SW480 (cell line): ENCODE measurements around the gene GJB2.
"Not testable (repeated sequence)": the region's sequence is repeated elsewhere in the genome, so short reads cannot be mapped to it uniquely, and the experiment has no call there.

ENCODE experiments used
- DNase-seq: peaks from one replicate; pipeline ENCODE4 v3.0.0-alpha.2; 2016; ENCODE audit warnings: low spot score

Gene GJB2

GRCh38 chr13:20165417-20166257, 27.1 kb downstream of the GJB2 start:
- DNase-seq: peak; percentile 33

- no peak for DNase-seq
Measured at GRCh38 chr13:20161951-20162300, 30.8 kb downstream of the GJB2 start.

- peak; percentile 67 for DNase-seq
Measured at GRCh38 chr13:20161275-20161950, 31.3 kb downstream of the GJB2 start.

- DNase-seq: peak; percentile 75
Measured at GRCh38 chr13:20160306-20161274, 32.1 kb downstream of the GJB2 start, which contains the start of gene GJA3. Gene GJA3 (minus strand): TSS chr13:20161052. CDS start chr13:20143288, 17,764 bp downstream.

GRCh38 chr13:20159646-20160305, 33.0 kb downstream of the GJB2 start:
- DNase-seq: peak; percentile 43

- no peak for DNase-seq
Measured at GRCh38 chr13:20157151-20157796, 35.5 kb downstream of the GJB2 start.

GRCh38 chr13:20156702-20157101, 36.0 kb downstream of the GJB2 start:
- DNase-seq: no peak

GRCh38 chr13:20153290-20153689, 39.4 kb downstream of the GJB2 start:
- DNase-seq: not testable (repeated sequence)

GRCh38 chr13:20151612-20152011, 41.1 kb downstream of the GJB2 start:
- DNase-seq: no peak

GRCh38 chr13:20151016-20151415, 41.7 kb downstream of the GJB2 start:
- DNase-seq: no peak

- DNase-seq: no peak
Measured at GRCh38 chr13:20150561-20150960, 42.2 kb downstream of the GJB2 start.

GRCh38 chr13:20149762-20150161, 43.0 kb downstream of the GJB2 start:
- no peak for DNase-seq

- no peak for DNase-seq
Measured at GRCh38 chr13:20148501-20149183, 44.1 kb downstream of the GJB2 start.

- DNase-seq: no peak
Measured at GRCh38 chr13:20146381-20146780, 46.4 kb downstream of the GJB2 start.

GRCh38 chr13:20145521-20145920, 47.2 kb downstream of the GJB2 start:
- no peak for DNase-seq

- no peak for DNase-seq
Measured at GRCh38 chr13:20144141-20144850, 48.4 kb downstream of the GJB2 start.

GRCh38 chr13:20142927-20143480, 49.7 kb downstream of the GJB2 start:
- DNase-seq: no peak

- DNase-seq: no peak
Measured at GRCh38 chr13:20142023-20142926, 50.5 kb downstream of the GJB2 start.
